Lower leg skin (tissue), 3 donors: ENCODE measurements around the gene PTGS1.

Experiments
- CTCF ChIP-seq, 3 donors: fragments of 450-650 bp; IDR thresholded peaks; one replicate each; pipeline ENCODE4 v1.5.1; 2016; ENCODE audit warnings: antibody characterized with exemption in 3 of 3, mild to moderate bottlenecking in 3 of 3, moderate library complexity in 2 of 3
- POLR2A ChIP-seq, 2 donors: fragments of 450-650 bp; IDR thresholded peaks; one replicate each; pipeline ENCODE4 v1.6.1; 2016 to 2017; ENCODE audit warnings: antibody characterized with exemption in 2 of 2, mild to moderate bottlenecking in 1 of 2, moderate library complexity in 1 of 2

- TF ChIP-seq CTCF (IDR thresholded peaks at IDR 0.05) (no peak), POLR2A (IDR thresholded peaks at IDR 0.05) (no peak)
These were observed 24.1 kb upstream of the PTGS1 start for GRCh38 chr9:122346478-122347347.
